ENCODE results near the gene LAMA5. TPM values are rescaled to one million over a fixed set of nuclear protein-coding genes. Genes with fewer than 3 reads are reported as not detected.

The LAMA5 gene
- total RNA-seq, 2 donors from 2014 or later: 315 to 369 TPM

DNA sequence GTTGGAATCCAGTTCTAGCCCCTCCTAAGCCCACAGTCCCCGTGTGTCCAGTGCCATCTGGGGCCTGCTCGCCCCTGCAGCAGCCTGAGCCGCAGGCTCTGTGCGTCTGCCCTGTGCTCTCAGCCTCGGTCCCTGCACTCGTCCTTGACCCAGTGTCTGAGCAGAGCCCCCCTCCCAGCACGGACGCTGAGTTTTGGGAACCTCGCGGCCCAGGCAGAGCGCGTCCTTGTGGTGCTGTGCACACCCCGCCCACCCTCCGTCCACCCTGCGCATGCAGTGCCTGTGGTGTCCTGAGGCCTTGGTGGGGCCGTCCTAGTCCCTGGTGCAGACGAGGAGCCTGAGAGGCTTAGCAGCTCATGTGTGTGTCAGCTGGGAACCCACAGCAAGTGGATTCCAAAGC lies 97.2 kb downstream of the LAMA5 start:
- Mint-ChIP-seq H3K4me3 (no peak overlapping the region), H3K9me3 (peaks cover 15% of the 10 kb centered on the region), H3K27me3 (ENCODE audit: insufficient read depth) (no peaks in the 10 kb centered on the region), H3K4me1 (no peaks in the 10 kb centered on the region), H3K36me3 (ENCODE audit: low read depth) (peaks cover 62% of the 10 kb centered on the region), H3K27ac (no peak overlapping the region)
- Histone ChIP-seq H3K4me3 (ENCODE audit: low read length) (no peak overlapping the region), H3K9ac (ENCODE audit: extremely low read depth, low read length, poor library complexity, severe bottlenecking) (no peak overlapping the region), H3K27me3 (ENCODE audit: control insufficient read depth, insufficient read depth, low read length, poor library complexity, severe bottlenecking) (no peaks in the 10 kb centered on the region), H3K27ac (ENCODE audit: low read depth, low read length) (no peak overlapping the region), H3K9me3 (ENCODE audit: control insufficient read depth, low read length) (peaks cover 16% of the 10 kb centered on the region), H3K36me3 (ENCODE audit: control insufficient read depth, insufficient read depth, low read length) (peaks cover 49% of the 10 kb centered on the region), H3K4me1 (ENCODE audit: control insufficient read depth, insufficient read depth, low read length) (no peaks in the 10 kb centered on the region)
- no peak for TF ChIP-seq CTCF (conservative IDR thresholded peaks at IDR 0.05)
- 91 to 93% methylated on average over 13 to 17 of the region's 17 CpGs for WGBS, 2 experiments (ENCODE audit: insufficient coverage in 1 of 2, insufficient read length in 1 of 2)
- no peak for DNase-seq

- no peak for DNase-seq
- H3K27ac Mint-ChIP-seq: no peak overlapping the region
Measured at GRCh38 chr20:62269378-62269777, 97.7 kb downstream of the LAMA5 start.

GRCh38 chr20:62268228-62268900 lies 98.7 kb downstream of the LAMA5 start:
- no peaks in the 10 kb centered on the region for H3K27me3 Mint-ChIP-seq (ENCODE audit: insufficient read depth)
- Histone ChIP-seq H3K9ac (ENCODE audit: extremely low read depth, low read length, poor library complexity, severe bottlenecking) (no peak overlapping the region), H3K27ac (ENCODE audit: low read depth, low read length) (no peak overlapping the region), H3K4me1 (ENCODE audit: control insufficient read depth, insufficient read depth, low read length) (no peaks in the 10 kb centered on the region), H3K27me3 (ENCODE audit: control insufficient read depth, insufficient read depth, low read length, poor library complexity, severe bottlenecking) (no peaks in the 10 kb centered on the region), H3K36me3 (ENCODE audit: control insufficient read depth, insufficient read depth, low read length) (peaks cover 57% of the 10 kb centered on the region), H3K4me3 (ENCODE audit: low read length) (no peak overlapping the region), H3K9me3 (ENCODE audit: control insufficient read depth, low read length) (peaks cover 24% of the 10 kb centered on the region)
- H3K27ac Mint-ChIP-seq: no peak overlapping the region
- peaks cover 22% of the 10 kb centered on the region for H3K9me3 Mint-ChIP-seq
- H3K36me3 Mint-ChIP-seq (ENCODE audit: low read depth): peaks cover 62% of the 10 kb centered on the region
- DNase-seq: no peak
- H3K4me1 Mint-ChIP-seq: no peaks in the 10 kb centered on the region
- H3K4me3 Mint-ChIP-seq: no peak overlapping the region
- no peak for TF ChIP-seq CTCF (conservative IDR thresholded peaks at IDR 0.05)
- 82 to 96% methylated on average over 4 to 7 of the region's 7 CpGs for WGBS, 2 experiments (ENCODE audit: insufficient coverage in 1 of 2, insufficient read length in 1 of 2)

More at GRCh38 chr20:62269378-62269777, 97.7 kb downstream of the LAMA5 start:
- TF ChIP-seq CTCF (conservative IDR thresholded peaks at IDR 0.05): no peak
- no peaks in the 10 kb centered on the region for H3K27me3 ChIP-seq (ENCODE audit: control insufficient read depth, insufficient read depth, low read length, poor library complexity, severe bottlenecking)
- Mint-ChIP-seq H3K4me1 (no peaks in the 10 kb centered on the region), H3K27me3 (ENCODE audit: insufficient read depth) (no peaks in the 10 kb centered on the region), H3K9me3 (peaks cover 20% of the 10 kb centered on the region), H3K36me3 (ENCODE audit: low read depth) (peaks cover 62% of the 10 kb centered on the region), H3K4me3 (no peak overlapping the region)
- H3K4me1 ChIP-seq (ENCODE audit: control insufficient read depth, insufficient read depth, low read length): no peaks in the 10 kb centered on the region
- WGBS, 2 experiments (ENCODE audit: insufficient coverage in 1 of 2, insufficient read length in 1 of 2): 90 to 91% methylated on average over 14 of the region's 14 CpGs
- no peak overlapping the region for H3K9ac ChIP-seq (ENCODE audit: extremely low read depth, low read length, poor library complexity, severe bottlenecking)
- peaks cover 21% of the 10 kb centered on the region for H3K9me3 ChIP-seq (ENCODE audit: control insufficient read depth, low read length)
- H3K36me3 ChIP-seq (ENCODE audit: control insufficient read depth, insufficient read depth, low read length): peaks cover 54% of the 10 kb centered on the region
- no peak overlapping the region for H3K27ac ChIP-seq (ENCODE audit: low read depth, low read length)
- no peak overlapping the region for H3K4me3 ChIP-seq (ENCODE audit: low read length)

All from endodermal cell (in vitro differentiated cells).